ENCODE measurements around the gene DCUN1D1. TPM values are rescaled to one million over a fixed set of nuclear protein-coding genes. Genes with fewer than 3 reads are reported as not detected.
A peak's percentile ranks its signal among the peaks of the same experiment; 100 is the strongest.

The DCUN1D1 gene
- polyA plus RNA-seq, 3 donors = 46.1 to 61.9 (median 51.2) TPM

DNA sequence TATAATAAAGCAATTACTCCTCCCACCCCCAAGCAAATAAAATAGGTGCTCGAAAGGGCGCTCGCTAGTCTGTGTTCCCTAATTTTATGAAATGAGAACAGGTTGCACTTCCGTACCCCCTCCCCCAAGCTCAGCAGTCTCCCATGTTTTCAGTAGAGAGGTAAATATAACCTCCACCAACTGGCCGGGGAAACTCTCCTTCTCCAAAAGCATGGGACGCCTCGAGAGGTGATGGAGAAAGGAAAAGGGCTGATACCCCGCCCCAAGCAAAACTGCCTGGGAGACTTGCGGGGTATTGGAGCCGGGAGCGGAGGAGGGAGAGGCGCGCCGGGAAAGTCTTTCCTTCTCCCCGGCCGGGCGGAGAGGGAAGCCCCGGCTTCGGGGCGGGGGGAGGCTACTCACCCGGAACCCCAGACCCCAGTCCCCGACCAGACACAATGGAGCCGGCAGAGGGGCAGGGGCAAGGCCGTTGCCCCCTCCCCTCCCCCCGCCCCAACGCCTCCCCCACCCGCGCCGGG, 605 bp downstream of the DCUN1D1 start:
- peak; percentile 26 for DNase-seq

- DNase-seq = peak; percentile 7
These were observed 1.1 kb downstream of the DCUN1D1 start for GRCh38 chr3:182979103-182979673.

DNA sequence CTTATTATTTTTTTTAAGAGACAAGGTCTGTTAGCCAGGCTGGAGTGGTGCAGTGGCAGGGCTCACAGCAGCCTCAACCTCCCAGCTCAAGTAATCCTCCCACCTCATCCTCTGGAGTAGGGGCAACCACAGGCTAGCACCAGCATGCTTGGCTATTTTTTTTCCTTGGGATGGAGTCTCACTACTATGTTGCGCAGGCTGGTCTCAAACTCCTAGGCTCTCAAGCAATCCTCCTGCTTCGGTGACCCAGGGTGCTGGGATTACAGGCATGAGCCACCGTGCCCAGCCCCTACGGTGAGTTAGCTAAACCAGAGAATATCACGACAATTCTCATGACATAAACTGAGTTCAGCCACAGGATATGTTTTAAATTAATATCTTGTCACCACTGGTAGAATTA, 2.0 kb downstream of the DCUN1D1 start:
- DNase-seq = no peak

- no peak for DNase-seq
These were observed 7.3 kb downstream of the DCUN1D1 start for GRCh38 chr3:182973047-182973446.

DNA sequence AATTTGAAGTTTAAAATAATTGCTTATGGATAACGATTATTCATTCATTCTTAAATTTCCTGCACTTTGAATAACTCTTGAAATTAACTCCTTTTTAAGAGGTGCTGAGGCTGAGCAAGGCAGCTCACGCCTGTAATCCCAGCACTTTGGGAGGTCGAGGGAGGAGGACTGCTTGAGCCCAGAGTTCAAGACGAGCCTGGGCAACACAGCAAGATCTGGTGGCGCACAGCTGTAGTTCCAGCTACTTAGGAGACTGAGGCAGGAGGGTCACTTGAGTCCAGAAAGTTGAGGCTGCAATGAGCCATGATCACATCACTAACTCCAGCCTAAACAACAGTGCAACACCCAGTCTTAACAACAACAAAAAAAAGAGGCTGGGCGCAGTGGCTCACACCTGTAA, 8.0 kb downstream of the DCUN1D1 start:
- DNase-seq = no peak

- DNase-seq = peak; percentile 52
These were observed 8.7 kb downstream of the DCUN1D1 start for GRCh38 chr3:182971637-182972036.

DNA sequence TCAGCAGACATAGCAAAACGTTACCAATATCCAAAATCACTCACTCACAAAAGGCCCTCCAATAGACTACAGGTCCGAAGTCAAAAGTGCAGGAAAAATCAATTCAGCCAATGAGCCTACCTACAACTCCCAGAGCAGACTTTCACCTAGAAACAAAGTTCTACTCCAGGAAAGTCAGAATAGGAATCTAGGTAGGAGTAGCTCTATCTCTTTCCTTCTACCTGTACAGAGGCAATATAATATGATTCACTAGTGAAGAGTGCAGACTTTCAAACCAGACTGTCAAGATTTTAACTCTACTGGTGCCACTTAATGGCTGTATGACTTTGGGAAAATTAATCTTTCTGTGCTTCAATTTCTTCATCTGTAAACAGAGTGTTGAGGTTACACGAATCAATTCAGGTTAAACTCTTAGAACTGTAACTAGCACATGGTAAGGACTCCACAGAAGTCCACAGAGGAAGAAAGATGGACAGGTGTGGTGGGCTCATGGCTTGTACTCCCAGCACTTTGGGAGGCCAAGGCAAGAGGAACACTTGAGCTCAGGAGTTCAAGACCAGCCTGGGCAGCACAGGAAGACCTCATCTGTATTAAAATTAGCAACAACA, 9.4 kb downstream of the DCUN1D1 start:
- DNase-seq = no peak

DNA sequence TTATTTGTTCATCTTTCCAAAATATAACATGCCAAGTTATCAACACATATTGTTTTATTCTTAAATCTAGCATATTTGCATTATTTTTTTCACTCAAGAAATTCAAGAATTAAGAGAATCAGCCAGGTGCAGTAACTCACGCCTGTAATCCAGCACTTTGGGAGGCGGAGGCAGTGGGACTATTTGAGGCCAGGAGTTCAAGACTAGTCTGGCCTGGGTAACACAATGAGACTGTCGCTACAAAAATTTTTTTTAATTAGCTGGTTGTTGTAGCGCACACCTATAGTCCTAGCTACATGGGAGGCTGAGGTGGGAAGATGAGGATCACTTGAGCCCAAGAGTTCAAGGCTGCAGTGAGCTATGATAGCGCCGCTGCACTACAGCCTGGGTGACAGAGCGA, 10.5 kb downstream of the DCUN1D1 start:
- no peak for DNase-seq

DNA sequence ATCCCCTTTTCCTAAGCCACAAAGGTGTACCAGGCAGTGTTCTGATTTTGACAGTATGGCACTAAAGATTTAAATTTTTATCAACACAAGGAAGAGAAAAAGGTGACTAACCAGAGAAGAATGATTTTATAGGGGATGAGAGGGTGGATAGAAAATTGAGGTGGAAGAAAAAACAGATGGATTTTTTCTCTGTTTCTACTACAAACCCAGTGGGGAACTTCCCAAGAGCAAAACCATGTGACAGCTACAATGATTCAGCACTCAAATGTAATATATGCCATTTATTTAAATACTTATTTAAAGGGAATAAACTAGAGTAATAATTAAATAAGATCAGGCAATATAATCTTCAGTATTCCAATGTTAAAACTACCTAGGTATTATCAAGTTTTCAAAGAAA, 11.1 kb downstream of the DCUN1D1 start:
- DNase-seq = no peak

DNA sequence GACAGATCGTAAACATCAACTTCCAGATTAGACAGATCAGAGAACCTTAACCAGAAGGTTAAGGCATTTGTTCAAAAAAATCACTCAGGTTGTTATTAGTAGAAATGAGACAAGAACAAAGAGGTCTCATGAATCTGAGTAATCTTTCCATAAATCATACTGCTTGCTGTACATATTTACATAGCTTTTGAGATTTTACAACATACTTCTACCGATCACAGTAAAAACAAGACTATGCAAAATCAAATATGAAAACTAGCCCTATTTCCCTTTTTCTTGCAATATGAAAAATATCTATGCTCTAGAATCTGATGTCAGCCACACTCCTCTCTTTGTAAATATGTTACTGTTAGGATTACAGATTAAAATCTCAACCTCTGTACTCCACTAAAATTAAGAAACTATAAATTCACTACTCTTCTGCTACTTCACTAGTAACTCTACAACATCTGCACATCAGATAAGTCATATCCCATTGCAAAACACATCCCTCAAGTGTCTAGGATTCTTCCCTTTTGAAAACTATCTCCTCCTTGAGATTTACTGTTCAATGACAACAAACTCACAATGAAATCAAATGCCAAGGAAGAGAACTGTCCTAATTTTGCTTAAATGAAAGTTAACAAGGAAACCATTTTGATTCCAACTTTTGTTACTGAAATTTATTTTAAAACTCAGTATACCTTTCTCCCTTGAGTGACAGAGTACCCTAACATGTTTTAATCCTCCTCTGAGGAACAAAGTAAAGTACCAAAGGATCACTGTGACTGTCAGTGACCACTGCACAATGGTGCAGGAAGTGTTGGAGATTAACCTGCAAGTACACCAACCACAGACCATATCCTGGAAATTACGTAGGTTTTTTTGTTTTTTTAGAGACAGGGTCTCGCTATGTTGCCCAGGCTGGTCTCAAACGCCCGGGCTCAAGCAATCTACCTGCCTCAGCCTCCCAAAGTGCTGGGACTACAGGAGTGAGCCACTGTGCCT, 12.8 kb downstream of the DCUN1D1 start:
- DNase-seq = no peak

GRCh38 chr3:182965861-182966366, 14.4 kb downstream of the DCUN1D1 start:
- DNase-seq = no peak

DNA sequence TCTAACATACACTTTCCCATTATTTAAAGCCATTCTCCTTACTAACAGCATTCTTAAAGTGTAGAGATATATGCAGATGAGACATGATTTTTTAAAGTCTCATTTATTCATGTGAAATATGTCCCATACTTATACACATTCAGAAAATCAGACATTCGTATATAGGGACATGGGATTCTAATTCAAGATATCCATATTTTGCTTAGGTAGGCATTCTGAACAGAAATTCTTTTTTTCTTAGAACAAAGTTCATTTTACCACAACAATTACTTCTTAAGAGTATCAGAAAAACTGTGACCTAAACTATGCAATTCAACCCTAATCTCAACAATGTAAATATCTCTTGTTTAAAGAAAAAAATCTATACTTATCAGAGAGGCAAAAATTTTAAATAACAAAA, 16.2 kb downstream of the DCUN1D1 start:
- DNase-seq = no peak

DNA sequence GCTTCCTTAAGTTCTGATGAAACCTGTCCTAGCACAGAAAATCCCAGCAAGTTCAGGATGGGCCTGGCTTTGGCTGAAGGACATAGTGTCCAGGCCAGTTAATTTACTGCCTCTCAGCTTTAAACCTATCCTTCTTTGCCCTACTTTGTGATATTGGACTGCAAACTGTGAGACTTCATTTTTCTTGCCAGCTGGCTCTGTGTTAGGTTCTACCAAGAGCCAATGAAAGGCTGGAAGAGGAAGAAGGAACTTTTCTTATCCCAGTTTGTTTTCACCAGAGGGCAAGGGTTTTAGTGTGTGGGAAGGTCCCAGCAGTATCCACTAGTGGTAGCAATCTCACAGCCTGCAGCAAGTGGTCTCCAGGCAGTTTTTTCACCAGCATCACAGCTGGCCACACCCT, 18.2 kb downstream of the DCUN1D1 start:
- DNase-seq = no peak

- no peak for DNase-seq
These were observed 20.6 kb downstream of the DCUN1D1 start for GRCh38 chr3:182959474-182960350.

DNA sequence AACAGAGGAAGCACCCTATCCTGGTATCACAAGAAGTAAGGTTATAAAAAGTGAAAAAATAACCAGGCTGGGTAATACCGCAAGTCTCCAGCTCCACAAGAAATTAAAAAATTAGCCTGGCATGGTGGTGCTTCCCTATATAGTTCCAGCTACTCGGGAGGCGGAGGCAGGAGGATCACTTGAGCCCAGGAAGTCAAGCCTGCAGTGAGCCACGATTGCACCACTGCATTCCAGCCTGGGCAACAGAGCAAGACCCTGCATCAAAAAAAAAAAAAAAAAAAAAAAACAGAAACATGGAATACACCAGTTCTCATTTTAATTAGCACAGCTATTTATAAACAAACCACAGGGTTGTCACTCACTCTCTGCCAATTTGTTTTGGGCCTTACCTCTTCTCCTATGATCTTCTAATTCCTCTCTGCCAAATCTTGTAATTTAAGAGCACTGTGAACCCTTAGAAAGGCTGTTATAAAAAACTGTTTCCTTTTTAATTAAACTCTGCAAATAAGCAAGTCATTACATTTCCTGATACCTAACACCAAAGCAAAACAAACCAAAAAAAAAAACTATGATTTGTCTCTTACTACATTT, 22.6 kb downstream of the DCUN1D1 start:
- no peak for DNase-seq

DNA sequence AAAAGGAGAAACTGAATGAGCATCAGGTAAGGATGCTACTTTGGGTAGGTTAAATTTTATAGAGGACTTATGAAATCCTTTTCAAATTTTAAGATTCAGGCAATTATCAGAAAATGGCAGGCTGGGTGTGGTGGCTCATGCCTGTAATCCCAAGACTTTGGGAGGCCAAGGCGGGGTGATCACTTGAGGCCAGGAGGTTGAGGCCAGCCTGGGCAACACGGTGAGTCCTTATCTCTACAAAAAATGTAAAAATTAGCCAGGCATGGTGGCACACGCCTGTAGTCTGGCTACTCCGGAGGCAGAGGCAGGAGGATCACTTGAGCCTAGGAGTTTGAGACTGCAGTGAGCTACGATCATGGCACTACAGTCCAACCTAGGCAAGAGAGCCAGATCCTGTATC, 23.1 kb downstream of the DCUN1D1 start:
- DNase-seq = no peak

- DNase-seq = no peak
These were observed 25.6 kb downstream of the DCUN1D1 start for GRCh38 chr3:182954553-182955235.

- no peak for DNase-seq
These were observed 30.6 kb downstream of the DCUN1D1 start for GRCh38 chr3:182949688-182950087.

- DNase-seq = no peak
These were observed 32.0 kb downstream of the DCUN1D1 start for GRCh38 chr3:182948305-182948704.

DNA sequence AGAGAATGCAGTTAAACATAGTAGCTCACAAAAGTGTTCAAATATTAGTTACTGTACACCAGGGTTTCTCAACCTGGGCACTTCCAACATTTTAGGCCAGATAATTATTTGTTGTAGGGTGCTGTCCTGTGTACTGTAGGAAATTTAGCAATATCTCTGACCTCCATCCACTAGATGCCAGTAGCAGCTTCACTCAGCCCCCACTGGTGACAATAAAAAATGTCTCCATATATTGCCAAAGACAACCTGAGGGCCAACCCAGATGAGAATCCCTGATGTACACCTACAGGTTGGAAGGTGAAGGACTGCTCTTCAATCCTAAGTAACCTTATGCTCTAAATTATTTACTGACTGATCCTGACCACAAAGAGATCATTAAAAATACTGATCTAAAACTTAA, 32.5 kb downstream of the DCUN1D1 start:
- no peak for DNase-seq
